HepG2 (cell line): ENCODE data around the gene KCTD1.

Source experiments
- TF ChIP-seq, protein P1 (sequence below): sonication (generic); formaldehyde crosslinking; IDR thresholded peaks from 2 replicates; pipeline ENCODE4 v1.4.0; 2020; ENCODE audit warnings: missing genetic modification reagents
- TF ChIP-seq, protein P2 (sequence below): conservative IDR thresholded peaks from 2 replicates; pipeline ENCODE4 v1.6.1; 2018; ENCODE audit warnings: missing genetic modification reagents

DNA sequence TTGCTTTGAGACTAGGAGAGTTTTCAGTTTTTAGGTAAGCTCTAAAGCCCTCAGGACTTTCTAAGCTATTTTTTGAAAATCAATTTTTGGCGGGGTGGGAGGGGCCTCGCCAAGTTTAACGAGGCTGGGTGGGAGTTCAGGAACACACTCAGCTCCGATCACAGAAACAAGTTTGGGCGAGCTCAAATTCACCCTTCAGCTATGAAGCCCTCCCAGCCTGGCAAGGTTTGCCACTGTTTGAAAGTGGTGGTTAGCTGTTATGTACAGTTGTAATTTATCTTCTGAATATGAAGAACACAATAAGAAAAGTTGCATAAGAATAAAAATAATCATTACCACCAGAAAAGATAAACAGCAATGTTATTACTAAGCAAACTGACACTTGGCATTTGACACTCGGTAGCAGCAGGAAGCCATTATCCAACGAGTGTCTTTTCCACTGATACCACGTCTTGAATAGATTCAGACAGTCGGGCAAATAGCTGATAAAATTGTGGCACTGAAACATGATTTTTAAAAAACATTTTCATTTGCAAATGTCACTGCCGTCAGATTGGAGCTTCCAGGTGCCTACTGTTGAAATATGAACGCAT lies 59.8 kb downstream of the KCTD1 start:
- TF ChIP-seq, protein P1, sequence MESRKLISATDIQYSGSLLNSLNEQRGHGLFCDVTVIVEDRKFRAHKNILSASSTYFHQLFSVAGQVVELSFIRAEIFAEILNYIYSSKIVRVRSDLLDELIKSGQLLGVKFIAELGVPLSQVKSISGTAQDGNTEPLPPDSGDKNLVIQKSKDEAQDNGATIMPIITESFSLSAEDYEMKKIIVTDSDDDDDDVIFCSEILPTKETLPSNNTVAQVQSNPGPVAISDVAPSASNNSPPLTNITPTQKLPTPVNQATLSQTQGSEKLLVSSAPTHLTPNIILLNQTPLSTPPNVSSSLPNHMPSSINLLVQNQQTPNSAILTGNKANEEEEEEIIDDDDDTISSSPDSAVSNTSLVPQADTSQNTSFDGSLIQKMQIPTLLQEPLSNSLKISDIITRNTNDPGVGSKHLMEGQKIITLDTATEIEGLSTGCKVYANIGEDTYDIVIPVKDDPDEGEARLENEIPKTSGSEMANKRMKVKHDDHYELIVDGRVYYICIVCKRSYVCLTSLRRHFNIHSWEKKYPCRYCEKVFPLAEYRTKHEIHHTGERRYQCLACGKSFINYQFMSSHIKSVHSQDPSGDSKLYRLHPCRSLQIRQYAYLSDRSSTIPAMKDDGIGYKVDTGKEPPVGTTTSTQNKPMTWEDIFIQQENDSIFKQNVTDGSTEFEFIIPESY (CRISPR knock-in tag), result no peak
- TF ChIP-seq, protein P2, sequence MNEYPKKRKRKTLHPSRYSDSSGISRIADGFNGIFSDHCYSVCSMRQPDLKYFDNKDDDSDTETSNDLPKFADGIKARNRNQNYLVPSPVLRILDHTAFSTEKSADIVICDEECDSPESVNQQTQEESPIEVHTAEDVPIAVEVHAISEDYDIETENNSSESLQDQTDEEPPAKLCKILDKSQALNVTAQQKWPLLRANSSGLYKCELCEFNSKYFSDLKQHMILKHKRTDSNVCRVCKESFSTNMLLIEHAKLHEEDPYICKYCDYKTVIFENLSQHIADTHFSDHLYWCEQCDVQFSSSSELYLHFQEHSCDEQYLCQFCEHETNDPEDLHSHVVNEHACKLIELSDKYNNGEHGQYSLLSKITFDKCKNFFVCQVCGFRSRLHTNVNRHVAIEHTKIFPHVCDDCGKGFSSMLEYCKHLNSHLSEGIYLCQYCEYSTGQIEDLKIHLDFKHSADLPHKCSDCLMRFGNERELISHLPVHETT (CRISPR knock-in tag), result no peak
